Sigmoid colon (tissue), 7 donors: ENCODE data around the gene SNAI3. TPM values are rescaled to one million over a fixed set of nuclear protein-coding genes. Genes with fewer than 3 reads are reported as not detected.
"Not testable (repeated sequence)": the region's sequence is repeated elsewhere in the genome, so short reads cannot be mapped to it uniquely, and the experiment has no call there.

Source experiments
- DNase-seq: peaks from one replicate; pipeline ENCODE4 v3.0.0-alpha.2; 2019
- H3K27ac ChIP-seq, 4 donors: fragments of 200-600 bp; sonication (generic); one replicate each; pipeline ENCODE4 v1.5.1; 2016 to 2019; ENCODE audit warnings: mild to moderate bottlenecking in 1 of 4
- H3K27me3 ChIP-seq, 3 donors: fragments of 200-600 bp; sonication (generic); one replicate each; pipeline ENCODE4 v1.5.1; 2019; ENCODE audit warnings: mild to moderate bottlenecking in 1 of 3
- H3K36me3 ChIP-seq, 4 donors: fragments of 200-600 bp; sonication (generic); one replicate each; pipeline ENCODE4 v1.5.1; 2016 to 2019
- H3K4me1 ChIP-seq, 4 donors: fragments of 200-600 bp; sonication (generic); one replicate each; pipeline ENCODE4 v1.5.1; 2017 to 2019
- H3K4me3 ChIP-seq, 4 donors: fragments of 200-600 bp; sonication (generic); one replicate each; pipeline ENCODE4 v1.5.1; 2017 to 2019; ENCODE audit warnings: mild to moderate bottlenecking in 2 of 4, moderate library complexity in 1 of 4
- H3K9me3 ChIP-seq, 4 donors: fragments of 200-600 bp in 3 of 4; sonication (generic) in 3 of 4; one replicate each; pipeline versions ENCODE4 v1.5.1 to v1.6.1; 2013 to 2019
- EP300 ChIP-seq, 4 donors: sonication (generic); formaldehyde crosslinking; IDR thresholded peaks; one replicate each; pipeline ENCODE4 v1.6.1; 2017; ENCODE audit warnings: antibody characterized with exemption in 4 of 4
- POLR2A ChIP-seq, 2 donors: fragments of 450-650 bp; IDR thresholded peaks; one replicate each; pipeline ENCODE4 v1.6.1; 2016; ENCODE audit warnings: antibody characterized with exemption in 2 of 2, mild to moderate bottlenecking in 2 of 2, moderate library complexity in 2 of 2
- POLR2AphosphoS5 ChIP-seq, 4 donors: sonication (generic); formaldehyde crosslinking; IDR thresholded peaks; one replicate each; pipeline ENCODE4 v1.6.1; 2017; ENCODE audit warnings: antibody characterized with exemption in 4 of 4
- WGBS, 2 donors: extraction: QIAGEN DNeasy Blood & Tissue Kit; methylation state at CpG; one replicate each; pipeline ENCODE4 v1.1.7; 2013; 5-methylcytosine and 5-hydroxymethylcytosine counted together
- intact Hi-C: fragments of 100-400 bp; cut with DNase I; formaldehyde crosslinking; loops from one replicate; pipeline ENCODE4 v1.15.1; 2023
- polyA plus RNA-seq, 3 donors: library from polyadenylated mRNA; stranded (reverse); fragments of 200-250 nt; gene quantifications; one replicate each; pipeline ENCODE4 v1.2.3, GENCODE V29; 2013
- total RNA-seq, 4 donors: library from RNA; depleted of rRNA; stranded (reverse); fragments of >200 nt; gene quantifications; one replicate each; pipeline ENCODE4 v1.1.0, GENCODE V29; 2016
- TF ChIP-seq, protein P1 (sequence below), 4 experiments: fragments of 450-650 bp in 3 of 4; fragments of 200-600 bp in 1 of 4; IDR thresholded peaks; one replicate each; pipeline ENCODE4 v1.5.1; 2016 to 2019; ENCODE audit warnings: antibody characterized with exemption in 4 of 4, mild to moderate bottlenecking in 3 of 4, moderate library complexity in 2 of 4
- donor health status: healthy with polysubstance abuse.
- donor health status: Bipolar disorder and iron deficiency.
- donor health status: healthy.

The SNAI3 gene
- total and polyA plus RNA-seq, 7 donors: 0.46 to 3.0 (median 0.71) TPM; not detected in 2

GRCh38 chr16:88671806-88672205 lies 14.5 kb downstream of the SNAI3 start:
- intact Hi-C loops: no loop called here
- Histone ChIP-seq H3K36me3 (peaks cover 0 to 9% (median 0%) of the 10 kb centered on the region in 4 donors), H3K4me3 (no peak overlapping the region), H3K27me3 (no peaks in the 10 kb centered on the region), H3K4me1 (no peaks in the 10 kb centered on the region), H3K27ac (no peak overlapping the region), H3K9me3 (no peaks in the 10 kb centered on the region)
- TF ChIP-seq EP300 (IDR thresholded peaks at IDR 0.05): no peak
- no peak for TF ChIP-seq POLR2AphosphoS5 (IDR thresholded peaks at IDR 0.05)
- TF ChIP-seq, protein P1, sequence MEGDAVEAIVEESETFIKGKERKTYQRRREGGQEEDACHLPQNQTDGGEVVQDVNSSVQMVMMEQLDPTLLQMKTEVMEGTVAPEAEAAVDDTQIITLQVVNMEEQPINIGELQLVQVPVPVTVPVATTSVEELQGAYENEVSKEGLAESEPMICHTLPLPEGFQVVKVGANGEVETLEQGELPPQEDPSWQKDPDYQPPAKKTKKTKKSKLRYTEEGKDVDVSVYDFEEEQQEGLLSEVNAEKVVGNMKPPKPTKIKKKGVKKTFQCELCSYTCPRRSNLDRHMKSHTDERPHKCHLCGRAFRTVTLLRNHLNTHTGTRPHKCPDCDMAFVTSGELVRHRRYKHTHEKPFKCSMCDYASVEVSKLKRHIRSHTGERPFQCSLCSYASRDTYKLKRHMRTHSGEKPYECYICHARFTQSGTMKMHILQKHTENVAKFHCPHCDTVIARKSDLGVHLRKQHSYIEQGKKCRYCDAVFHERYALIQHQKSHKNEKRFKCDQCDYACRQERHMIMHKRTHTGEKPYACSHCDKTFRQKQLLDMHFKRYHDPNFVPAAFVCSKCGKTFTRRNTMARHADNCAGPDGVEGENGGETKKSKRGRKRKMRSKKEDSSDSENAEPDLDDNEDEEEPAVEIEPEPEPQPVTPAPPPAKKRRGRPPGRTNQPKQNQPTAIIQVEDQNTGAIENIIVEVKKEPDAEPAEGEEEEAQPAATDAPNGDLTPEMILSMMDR (IDR thresholded peaks at IDR 0.05): no peak
- no peak for TF ChIP-seq POLR2A (IDR thresholded peaks at IDR 0.05)
- 92 to 94% methylated on average over 23 of the region's 23 CpGs for WGBS, 2 donors
- DNase-seq: no peak

DNA sequence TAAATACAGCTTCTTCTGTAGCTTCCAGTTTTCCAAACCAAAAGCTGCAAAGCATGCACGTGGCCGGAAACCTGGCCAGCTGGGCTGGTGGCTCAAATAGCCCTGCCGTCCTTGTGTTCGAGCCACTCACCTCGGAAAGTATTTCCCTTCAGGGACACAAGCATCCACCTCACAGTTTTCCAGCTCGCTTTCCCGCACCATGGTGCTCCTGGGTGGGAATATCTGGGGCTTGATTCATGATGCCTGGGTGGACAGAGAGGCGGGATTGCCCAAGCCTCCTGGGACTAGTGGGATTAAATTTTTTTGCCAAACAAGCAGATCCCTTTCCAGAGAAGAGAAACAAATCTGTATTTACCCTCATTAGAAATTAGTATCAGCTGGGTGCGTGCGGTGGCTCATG lies 16.3 kb downstream of the SNAI3 start:
- H3K4me3 ChIP-seq: no peak overlapping the region

GRCh38 chr16:88669493-88669892 lies 16.8 kb downstream of the SNAI3 start:
- H3K4me1 ChIP-seq, intact Hi-C loops, DNase-seq, H3K9me3 ChIP-seq, H3K36me3 ChIP-seq, H3K4me3 ChIP-seq, H3K27me3 ChIP-seq, H3K27ac ChIP-seq: not testable (repeated sequence)
- WGBS, 2 donors: 90 to 93% methylated on average over 8 of the region's 8 CpGs

More for the DNA sequence above, 16.3 kb downstream of the SNAI3 start:
- Histone ChIP-seq H3K4me1 (no peaks in the 10 kb centered on the region), H3K9me3 (no peaks in the 10 kb centered on the region), H3K27ac (no peak overlapping the region), H3K27me3 (no peaks in the 10 kb centered on the region), H3K36me3 (peaks cover 0 to 9% (median 0%) of the 10 kb centered on the region in 4 donors)
- intact Hi-C loops: no loop called here
- DNase-seq: no peak
- WGBS, 2 donors: 87 to 91% methylated on average over 10 of the region's 10 CpGs
- TF ChIP-seq, protein P1 (IDR thresholded peaks at IDR 0.05): no peak
- no peak for TF ChIP-seq POLR2A (IDR thresholded peaks at IDR 0.05)

DNA sequence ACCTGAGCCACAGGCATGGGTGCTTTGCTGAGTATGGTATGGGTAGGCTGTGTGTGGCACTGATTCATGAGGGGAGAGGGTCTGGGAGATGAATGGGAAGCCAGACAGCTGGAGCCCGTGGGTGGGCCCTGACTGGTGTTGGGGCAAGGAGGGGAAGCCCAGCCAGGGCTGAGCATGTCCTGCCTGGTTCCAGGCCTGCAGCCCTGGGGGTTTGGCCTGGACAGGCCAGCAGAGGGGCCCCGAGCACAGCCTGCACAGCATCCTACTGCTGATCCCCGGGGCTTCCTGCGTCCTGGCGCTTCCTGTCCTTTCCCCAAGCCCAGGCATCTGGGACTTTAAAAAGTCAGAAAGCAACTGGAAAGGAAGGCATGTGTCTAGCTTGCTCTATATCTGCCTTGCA lies 18.8 kb downstream of the SNAI3 start:
- no peaks in the 10 kb centered on the region for H3K9me3 ChIP-seq
- peaks cover 0 to 10% (median 7%) of the 10 kb centered on the region in 4 donors for H3K4me1 ChIP-seq
- TF ChIP-seq, protein P1 (IDR thresholded peaks at IDR 0.05): no peak
- TF ChIP-seq POLR2A (IDR thresholded peaks at IDR 0.05) (no peak), EP300 (IDR thresholded peaks at IDR 0.05) (no peak), POLR2AphosphoS5 (IDR thresholded peaks at IDR 0.05) (no peak)
- no peak overlapping the region for H3K27ac ChIP-seq
- no peaks in the 10 kb centered on the region for H3K27me3 ChIP-seq
- DNase-seq: no peak
- 83 to 90% methylated on average over 5 of the region's 5 CpGs for WGBS, 2 donors
- intact Hi-C loops: no loop called here
- H3K4me3 ChIP-seq: no peak overlapping the region
- no peaks in the 10 kb centered on the region for H3K36me3 ChIP-seq

DNA sequence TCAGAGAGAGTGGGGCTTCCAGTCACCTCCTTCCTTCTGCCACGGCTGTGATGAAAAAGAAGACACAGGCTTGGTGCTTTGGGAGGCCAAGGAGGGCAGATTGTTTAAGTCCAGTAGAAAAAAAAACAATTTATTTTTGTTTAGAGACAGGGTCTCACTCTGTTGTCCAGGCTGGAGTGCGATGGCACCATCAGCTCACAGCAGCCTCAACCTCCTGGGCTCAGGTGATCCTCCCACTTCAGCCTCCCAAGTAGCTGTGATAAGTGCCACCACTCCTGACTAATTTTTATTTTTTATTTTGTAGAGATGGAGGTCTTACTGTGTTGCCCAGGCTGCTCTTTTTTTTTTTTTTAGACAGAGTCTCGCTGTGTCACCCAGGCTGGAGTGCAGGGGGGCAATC lies 20.7 kb downstream of the SNAI3 start:
- DNase-seq: no peak
- no peaks in the 10 kb centered on the region for H3K36me3 ChIP-seq
- intact Hi-C loops: no loop called here
- no peaks in the 10 kb centered on the region for H3K27me3 ChIP-seq
- TF ChIP-seq, protein P1 (IDR thresholded peaks at IDR 0.05): no peak
- TF ChIP-seq EP300 (IDR thresholded peaks at IDR 0.05): no peak
- no peak for TF ChIP-seq POLR2A (IDR thresholded peaks at IDR 0.05)
- TF ChIP-seq POLR2AphosphoS5 (IDR thresholded peaks at IDR 0.05): no peak
- H3K9me3 ChIP-seq: no peaks in the 10 kb centered on the region
- H3K4me3 ChIP-seq: no peak overlapping the region
- H3K4me1 ChIP-seq: peaks cover 0 to 22% (median 14%) of the 10 kb centered on the region in 4 donors
- H3K27ac ChIP-seq: no peak overlapping the region
- 96 to 97% methylated on average over 3 of the region's 3 CpGs for WGBS, 2 donors
